NOMO-1 treated with dmso at 0.1 percent for 144 hours (cell line): ENCODE data around the gene PDLIM5.
"Not testable (repeated sequence)": the region's sequence is repeated elsewhere in the genome, so short reads cannot be mapped to it uniquely, and the experiment has no call there.

Experiments used
- DNase-seq: peaks from one replicate; lab custom pipeline; 2025; ENCODE audit not compliant: unreplicated experiment; lab: John Stamatoyannopoulos, UW

PDLIM5 gene

DNA sequence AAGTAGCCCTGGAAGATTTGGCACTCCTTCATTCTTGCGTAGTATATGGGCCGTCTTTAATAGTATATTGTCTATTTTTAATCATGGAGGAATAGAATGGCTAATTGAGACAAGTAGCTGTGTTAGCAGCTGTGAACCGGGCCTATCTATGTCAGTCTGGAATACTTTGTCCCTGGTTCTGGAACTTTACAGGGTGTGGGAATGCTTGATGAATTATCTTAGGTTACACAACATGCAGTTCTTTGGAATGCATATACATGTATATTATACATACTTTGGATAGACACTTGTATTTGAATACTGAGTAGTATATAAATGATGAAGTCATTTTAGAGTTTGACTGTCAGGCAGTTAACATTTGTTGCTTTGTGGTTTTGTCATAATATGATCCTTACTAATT is 37.4 kb downstream of the PDLIM5 start:
- DNase-seq, result no peak

DNA sequence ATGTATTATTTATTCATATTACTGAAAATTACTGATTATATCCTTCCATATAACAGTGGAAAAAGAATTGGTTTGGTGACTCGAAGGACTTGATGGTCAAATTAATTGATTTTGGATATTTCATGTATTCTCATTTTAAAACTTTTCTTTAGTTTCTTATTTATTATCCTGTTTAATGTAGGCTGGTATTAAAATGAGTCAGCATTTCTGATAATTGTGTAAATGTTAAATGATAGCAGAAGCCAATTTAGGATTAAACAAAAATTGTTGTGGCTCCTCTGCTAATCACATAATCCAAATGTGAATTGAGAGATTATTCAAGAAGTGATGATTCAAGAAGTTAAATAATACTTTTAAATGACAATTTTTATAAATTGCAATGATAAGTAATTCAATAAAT is 38.7 kb downstream of the PDLIM5 start:
- DNase-seq, result no peak

DNA sequence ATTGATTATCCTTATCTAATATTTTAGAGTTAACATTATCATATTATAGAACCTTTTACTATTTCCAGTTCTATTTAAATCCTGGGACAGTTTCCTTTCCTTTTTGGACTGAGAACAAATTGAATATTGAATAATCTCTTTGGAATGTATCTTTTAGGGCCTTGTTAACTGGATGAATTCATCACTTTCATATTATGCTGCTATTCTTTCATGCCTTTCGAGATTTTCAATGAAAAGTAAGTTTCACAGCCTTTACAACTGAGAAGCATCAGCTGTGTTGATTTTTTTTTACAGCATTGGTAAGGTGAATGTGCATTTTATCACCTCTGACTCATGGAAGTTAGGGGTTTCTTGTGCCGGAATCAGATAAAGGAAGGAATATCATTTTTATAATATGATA is 39.6 kb downstream of the PDLIM5 start:
- DNase-seq, result no peak

DNA sequence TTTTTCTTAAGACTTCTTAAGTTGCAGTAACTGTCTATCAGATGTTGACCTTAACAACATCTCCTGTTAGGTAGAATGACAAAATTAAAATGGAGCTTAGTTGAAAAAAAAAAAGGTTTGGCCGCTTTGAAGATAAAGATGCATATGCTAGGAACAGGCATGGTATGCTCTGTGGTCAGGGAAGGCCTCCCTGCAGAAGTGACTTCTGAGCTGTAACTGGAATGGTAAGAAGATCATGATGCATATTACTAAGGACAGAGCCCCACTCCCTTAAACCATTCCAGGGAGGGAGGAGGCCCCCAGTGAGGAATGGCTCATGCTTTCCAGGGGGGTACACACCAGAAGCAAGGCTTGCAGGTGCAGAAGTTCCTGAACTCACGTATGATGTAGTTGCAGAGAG is 43.7 kb downstream of the PDLIM5 start:
- DNase-seq, result no peak

DNA sequence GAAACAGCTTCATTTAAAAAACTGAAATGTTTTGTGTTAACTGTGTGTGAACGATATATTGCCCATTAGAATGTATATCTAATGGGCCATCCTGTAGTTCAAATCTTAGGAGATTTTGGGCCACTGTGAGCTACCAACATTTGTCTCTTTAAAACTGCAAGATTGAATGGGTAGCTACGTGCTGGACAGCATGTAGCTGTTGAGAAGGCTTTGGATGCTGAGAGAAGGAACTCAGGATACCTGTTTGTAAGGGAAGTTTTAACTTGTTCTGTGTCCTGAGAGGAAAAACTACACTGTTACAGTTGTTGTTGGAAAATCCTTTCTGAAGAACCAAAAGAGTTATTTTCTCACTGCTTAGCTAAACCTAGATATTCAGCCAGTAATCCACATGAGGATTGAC is 45.9 kb downstream of the PDLIM5 start:
- no peak for DNase-seq

DNA sequence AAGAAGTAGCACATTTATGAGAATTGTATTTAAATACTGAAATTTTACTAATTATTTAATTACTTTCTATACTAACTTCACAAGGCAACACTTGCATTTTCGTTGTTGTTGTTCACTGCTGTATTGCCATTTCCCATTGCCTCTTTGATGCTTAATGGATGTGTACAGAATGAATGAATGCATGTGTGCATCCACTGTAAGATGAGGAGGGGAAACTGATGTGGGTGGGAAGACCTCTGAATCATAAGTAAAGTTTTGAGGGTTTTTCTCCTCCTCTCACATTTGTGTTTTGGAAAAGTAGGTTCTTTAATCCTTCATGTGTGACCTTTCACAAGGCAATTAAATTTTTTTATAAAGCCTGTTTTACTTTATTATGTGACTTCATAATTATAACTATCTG is 46.8 kb downstream of the PDLIM5 start:
- DNase-seq, result no peak

DNA sequence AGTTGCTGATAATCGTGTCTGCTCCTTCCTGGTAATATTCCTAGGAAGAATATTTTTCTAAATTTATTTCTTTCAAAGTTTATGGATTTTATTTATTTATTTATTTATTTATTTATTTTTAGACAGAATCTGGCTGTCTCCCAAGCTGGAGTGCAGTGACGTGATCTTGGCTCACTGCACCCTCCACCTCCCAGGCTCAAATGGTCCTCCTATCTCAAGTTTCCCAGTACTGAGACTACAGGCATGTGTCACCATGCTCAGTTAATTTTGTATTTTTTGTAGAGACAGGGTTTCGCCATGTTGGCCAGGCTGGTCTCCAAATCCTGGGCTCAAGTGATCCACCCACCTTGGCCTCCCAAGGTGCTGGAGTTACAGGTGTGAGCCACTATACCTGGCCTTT is 48.9 kb downstream of the PDLIM5 start:
- DNase-seq, result no peak

DNA sequence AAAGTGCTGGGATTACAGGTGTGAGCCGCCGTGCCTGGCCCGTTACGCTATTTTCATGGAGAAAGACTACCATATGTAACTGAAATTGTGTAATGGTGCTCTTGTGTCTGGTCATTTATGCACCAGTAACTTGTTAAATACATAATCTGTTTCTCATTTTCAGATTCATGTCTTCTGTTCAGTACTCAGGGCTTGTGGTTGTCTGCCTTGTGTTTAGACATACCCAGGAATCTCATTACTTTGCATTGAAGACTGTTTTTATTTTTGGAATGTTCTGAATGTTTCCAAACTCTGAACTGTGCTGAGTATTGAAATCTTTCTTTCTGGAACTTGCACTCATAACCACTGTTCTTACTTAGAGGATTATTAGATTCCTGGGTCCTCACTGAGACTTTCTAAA is 52.8 kb downstream of the PDLIM5 start:
- no peak for DNase-seq

DNA sequence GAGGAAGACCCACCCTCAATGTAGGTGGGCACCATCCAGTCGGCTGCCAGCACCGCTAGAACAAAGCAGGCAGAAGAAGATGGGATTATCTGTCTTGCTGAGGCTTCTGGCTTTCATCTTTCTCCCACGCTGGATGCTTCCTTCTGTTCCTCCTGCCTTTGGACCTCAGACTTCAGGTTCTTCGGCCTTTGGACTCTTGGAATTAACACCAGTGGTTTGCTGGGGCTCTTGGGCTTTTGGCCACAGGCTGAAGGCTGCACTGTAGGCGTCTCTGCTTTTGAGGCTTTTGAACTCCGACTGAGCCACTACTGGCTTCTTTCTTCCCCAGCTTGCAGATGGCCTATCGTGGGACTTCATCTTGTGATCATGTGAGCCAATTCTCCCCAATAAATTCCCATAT is 55.1 kb downstream of the PDLIM5 start:
- DNase-seq, result no peak

DNA sequence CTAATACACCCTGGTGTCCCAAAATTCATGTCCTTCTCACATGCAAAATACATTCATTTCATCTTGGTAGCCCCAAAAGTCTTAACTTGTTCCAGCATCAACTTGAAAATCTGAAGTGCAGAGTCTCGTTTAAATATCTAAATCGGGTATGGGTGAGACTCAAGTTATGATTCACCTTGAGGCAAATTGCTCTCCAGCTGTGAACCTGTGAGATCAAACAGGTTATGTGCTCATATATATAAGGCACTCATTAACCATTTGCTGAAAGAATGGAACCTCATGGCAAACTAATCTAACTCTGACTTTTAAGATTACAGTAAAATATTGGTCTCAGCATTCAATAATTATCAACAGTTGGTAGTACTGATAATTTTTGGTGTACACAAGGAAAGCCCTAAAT is 55.5 kb downstream of the PDLIM5 start:
- DNase-seq, result no peak

DNA sequence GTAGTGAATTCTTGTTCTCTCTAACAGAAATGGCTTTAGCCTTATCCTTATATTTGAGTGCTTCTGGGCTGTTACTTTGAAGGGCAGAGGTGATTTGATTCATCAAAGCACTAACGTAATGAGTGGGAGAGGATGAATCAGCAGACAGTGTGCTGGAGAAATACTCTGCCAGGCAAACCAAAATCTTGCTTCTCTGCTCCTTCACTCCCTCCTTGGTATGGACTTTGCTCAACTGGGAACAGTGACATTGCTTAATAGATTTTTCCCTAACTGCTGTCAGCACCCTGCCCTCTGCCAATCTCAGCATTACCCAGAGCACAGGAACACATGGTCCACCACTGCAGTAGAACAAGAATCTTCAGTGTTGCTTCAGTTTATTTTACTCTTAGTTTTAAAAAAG is 56.0 kb downstream of the PDLIM5 start:
- no peak for DNase-seq

DNA sequence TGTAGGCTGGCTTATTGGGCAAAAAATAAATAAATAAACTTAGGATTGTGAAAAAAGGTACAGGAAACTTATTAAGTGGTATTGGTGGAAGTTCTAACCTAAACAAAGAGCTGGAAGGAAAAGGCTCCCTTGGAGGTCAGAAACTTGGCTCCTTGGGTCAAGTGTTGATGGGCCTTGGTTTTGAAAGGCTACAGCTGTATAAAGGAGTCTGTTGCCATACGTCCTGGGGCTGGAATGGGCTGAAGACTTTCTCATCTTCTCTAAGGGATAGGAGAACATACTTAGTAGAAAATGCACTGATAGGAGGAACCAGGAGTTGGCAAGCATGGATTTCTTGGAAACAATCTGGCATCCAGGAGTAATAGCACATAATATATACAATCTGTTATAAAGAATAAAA is 56.6 kb downstream of the PDLIM5 start:
- no peak for DNase-seq

DNA sequence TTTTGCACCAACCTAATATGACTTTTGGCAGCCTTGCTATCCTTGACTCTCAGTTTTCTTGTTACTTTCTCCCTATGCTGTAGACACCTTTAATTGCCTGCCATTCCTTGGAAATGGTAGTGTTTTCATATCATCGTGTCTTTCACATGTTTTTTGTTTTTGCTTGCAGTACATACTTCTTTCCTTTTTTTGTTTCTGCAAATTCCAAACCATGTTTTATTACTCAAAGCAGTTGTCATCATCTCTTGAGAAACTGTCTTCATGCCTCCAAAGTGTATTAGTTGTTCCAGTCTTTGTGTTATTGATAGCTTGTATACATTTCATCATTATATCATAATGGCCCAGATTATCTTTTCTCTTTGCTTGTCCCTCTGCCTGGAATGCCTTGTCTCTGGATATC is 57.1 kb downstream of the PDLIM5 start:
- no peak for DNase-seq

DNA sequence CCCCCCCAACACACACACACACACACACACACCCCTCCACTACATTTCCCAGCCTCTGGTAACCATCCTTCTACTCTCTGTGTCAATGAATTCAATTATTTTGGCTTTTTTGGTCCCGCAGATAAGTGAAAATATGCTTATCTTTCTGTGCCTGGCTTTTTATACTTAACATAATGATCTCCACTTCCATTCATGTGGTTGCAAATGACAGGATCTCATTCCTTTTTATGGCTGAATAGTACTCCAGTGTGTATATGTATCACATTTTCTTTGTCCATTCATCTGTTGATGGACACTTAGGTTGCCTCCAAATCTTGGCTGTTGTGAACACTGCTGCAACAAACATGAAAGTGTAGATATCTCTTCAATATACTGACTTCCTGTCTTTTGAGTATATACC is 59.8 kb downstream of the PDLIM5 start:
- no peak for DNase-seq

DNA sequence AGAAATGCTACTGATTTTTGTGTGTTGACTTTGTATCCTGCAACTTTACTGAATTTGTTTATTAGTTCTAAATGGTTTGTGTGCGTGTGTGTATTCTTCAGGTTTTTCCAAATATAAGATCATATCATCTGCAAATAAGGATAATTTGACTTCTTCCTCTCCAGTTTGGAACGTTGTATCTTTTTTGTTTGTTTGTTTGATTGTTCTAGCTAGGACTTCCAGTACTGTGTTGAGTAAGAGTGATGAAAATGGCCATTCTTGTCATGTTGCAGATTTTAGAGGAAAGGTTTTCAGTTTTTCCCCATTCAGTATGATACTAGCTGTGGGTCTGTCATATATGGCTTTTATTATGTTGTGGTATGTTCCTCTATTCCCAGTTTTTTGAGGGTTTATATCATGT is 61.8 kb downstream of the PDLIM5 start:
- DNase-seq, result not testable (repeated sequence)

DNA sequence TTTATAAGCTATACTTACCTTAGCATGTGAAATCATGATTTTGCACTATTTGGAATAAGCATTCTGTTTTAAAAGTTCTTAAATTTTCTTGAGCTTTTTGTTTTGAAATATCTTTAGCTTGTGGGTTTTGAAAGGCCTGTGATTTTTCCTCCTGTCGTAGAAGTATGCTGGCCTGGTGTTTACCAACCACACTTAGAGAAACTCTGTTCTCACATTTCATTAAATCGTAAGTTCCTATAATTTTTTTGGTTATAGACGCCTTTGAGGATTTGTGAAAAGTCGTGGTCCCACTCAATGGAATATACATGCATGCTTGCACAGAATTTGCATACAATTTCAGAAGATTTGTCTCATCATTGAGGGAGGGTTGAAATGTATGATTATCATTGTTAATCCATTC is 63.6 kb downstream of the PDLIM5 start:
- no peak for DNase-seq

DNA sequence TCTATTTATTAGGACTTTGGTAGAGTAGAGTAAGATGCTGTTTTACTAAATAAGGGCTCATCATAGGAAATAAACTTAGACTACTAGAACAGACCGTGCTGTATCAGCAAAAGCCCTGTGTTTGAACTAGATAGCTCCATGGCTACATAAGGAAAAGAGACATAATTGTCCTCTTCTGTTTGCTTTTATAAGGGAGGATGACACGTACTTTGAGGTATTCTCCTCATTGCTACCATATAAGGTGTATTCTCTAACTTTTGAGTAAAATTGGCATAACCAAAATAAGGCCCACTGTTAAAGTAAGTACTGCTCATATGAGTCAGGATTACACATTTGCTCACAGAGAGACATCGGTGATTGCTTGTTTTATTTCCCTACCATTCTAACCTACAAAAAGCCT is 64.3 kb downstream of the PDLIM5 start:
- no peak for DNase-seq

DNA sequence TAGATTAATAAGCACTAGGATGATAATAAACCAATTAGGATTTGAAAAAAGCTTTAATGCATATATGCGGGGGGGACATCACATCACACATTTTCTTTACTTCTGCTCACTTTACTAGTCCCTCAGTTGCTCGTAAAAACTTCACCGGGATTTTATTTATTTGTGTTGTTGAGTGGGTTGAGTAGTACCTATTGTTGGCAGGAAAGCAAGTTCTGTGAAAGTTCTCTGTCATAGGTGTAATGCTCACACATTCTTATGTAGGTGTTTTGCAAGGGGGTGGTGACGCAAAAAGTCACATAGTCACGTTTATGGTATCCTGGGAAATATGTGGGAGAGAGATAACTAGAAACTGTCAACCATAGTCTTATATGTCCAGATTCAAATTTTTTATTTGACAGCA is 65.3 kb downstream of the PDLIM5 start:
- no peak for DNase-seq

DNA sequence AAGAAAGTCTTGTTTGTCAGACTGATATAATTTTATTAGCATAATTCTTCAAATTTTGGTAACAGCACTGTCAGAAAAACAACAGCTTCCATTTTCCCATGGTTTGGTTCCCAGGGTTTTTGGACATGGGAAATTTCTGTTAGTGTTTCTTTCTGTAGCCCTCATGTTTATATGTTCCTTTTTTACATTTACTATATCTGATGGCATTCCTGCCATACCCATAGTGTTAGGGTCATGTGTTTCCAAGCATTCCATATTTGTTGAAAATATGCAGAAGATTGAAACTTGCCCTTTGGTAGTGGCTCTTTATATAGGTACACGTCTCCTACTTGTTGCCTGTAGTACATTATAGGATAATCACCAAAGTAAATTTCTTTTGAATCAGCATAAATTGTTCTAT is 65.8 kb downstream of the PDLIM5 start:
- DNase-seq, result no peak

DNA sequence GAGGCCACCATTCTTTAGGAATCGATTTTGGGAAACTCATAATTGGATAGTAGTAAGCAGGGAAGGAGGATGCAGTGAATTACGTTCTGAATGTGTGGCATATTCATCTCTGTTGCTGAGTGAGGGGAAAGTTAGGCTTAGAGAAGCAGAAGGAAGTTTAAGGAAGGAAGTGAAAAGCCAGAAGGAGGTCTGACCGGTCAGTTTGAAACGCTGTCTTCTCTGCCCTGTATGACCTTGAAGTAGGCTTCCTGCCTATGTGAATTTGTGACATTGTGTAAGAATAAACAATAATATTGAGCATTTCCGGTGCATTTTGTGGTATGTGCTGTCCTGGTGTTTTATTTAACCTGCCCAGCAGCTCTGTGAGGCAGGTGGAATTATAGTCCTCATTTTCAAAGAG is 67.3 kb downstream of the PDLIM5 start:
- DNase-seq, result no peak

DNA sequence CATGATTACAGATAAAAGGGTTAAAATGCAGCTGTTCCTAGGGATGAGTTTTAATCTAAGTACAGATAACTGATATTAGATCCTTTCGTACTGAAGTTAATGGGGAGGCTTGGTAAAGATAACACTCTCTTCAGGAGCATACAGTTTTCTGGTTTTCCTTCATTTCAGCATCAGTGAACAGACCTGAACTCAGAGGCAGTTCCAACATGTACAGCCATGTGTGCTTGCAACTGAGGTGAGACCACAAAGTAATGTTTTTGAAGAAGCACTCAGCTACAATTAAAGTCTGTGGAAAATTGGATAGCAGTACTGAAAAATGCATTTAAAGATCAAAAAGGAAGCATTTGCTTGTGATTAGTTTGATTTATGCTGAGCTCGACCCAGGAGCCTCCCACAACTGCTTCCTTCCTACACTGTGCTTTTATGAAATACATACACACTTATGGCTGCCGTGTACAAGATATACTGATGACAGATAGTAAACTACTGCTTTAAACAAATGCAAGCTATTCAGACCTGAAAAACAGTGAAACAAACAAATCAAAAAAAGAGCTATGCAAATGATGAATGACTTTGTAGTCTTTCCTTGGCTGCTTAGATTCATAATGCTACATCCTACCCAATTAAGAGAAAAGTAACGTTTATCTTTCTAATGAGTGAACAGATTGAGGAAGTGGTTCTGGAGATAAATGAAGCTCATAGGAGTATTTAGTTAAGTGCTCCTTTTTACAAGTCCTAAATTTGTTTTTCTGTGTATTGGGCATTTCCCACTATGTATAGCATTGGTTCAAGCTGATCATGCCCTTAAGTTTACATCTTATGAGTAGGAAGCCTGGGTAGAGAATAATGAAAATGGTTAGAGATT is 68.4 kb downstream of the PDLIM5 start:
- no peak for DNase-seq

DNA sequence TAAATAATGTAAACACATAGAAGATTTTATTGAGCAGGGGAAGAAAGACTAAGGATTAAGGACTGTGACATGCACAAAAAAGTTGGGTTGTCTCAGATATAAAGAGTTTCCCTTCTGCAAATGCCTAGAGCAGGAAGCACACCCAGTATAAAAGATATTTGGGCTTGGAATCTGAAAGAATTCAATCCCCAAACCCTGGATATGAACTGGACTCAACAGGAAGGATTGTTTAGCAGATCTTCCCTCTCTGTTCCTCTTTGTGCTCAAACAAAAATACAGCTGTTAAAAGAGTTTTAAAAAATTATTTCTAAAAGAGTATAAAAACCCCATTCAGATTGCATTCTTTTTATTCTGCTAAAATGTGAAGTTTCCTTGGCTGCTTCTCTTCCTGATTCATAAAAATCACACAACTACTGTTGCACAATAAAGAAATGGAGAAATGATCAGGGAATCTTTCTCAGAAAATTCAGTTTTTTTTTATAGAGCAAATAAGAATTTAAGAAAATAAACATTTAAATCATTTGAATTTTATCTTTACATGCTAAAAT is 71.4 kb downstream of the PDLIM5 start:
- DNase-seq, result no peak

DNA sequence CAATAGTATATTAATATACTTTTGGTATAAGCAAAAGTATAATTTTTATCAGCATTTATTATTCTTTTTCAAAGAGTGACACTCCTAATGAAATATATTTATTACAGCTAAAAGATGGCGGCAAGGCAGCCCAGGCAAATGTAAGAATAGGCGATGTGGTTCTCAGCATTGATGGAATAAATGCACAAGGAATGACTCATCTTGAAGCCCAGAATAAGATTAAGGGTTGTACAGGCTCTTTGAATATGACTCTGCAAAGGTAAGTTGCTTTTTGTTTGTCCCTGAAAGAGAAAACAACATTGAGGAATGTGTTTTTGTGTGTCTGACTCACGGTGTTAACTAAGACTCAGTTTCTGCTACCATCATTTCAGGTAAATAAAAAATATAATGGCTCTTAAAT is 71.9 kb downstream of the PDLIM5 start:
- DNase-seq, result no peak
